Neuron (in vitro differentiated cells): ENCODE data around the gene BMP5.

ENCODE experiments used
- H2AFZ ChIP-seq: one replicate; pipeline ENCODE4 v1.6.1; 2013; ENCODE audit warnings: low read depth, mild to moderate bottlenecking, inconsistent platforms, low read length, moderate library complexity
- H3K27me3 ChIP-seq: one replicate; pipeline ENCODE4 v1.6.1; 2013; ENCODE audit warnings: low read length; ENCODE audit not compliant: insufficient read depth
- H3K36me3 ChIP-seq: one replicate; pipeline ENCODE4 v1.6.1; 2013; ENCODE audit warnings: low read length; ENCODE audit not compliant: insufficient read depth
- H3K4me1 ChIP-seq: one replicate; pipeline ENCODE4 v1.6.1; 2013; ENCODE audit warnings: low read length; ENCODE audit not compliant: insufficient read depth
- H3K4me3 ChIP-seq: 2 replicates; pipeline ENCODE4 v1.5.1; 2013; ENCODE audit warnings: mild to moderate bottlenecking, low read length, moderate library complexity
- H3K9me3 ChIP-seq: one replicate; pipeline ENCODE4 v1.6.1; 2013; ENCODE audit warnings: low read length

Gene BMP5

DNA sequence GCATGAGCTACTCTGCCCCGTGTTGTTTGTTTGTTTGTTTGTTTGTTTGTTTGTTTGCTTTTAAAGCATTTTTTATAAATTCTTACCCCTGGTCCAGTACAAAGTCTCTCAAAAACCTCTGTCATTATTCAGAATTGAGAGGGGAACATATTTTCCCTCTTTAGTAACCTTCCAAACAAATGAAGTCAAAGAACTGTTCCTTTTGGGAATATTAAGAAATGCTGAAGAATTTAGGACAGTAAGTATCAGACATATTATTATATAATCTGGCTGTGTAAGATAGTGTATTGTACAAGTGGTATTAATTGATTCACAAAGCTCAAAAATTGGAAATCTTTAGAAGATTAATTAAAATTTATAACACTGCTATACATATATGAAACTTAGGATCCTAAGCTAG lies 54.7 kb downstream of the BMP5 start:
- Histone ChIP-seq H2AFZ (no peak overlapping the region), H3K4me1 (peaks cover 28% of the 10 kb centered on the region), H3K36me3 (peaks cover 6% of the 10 kb centered on the region), H3K4me3 (no peak overlapping the region), H3K9me3 (peaks cover 2% of the 10 kb centered on the region), H3K27me3 (no peaks in the 10 kb centered on the region)

DNA sequence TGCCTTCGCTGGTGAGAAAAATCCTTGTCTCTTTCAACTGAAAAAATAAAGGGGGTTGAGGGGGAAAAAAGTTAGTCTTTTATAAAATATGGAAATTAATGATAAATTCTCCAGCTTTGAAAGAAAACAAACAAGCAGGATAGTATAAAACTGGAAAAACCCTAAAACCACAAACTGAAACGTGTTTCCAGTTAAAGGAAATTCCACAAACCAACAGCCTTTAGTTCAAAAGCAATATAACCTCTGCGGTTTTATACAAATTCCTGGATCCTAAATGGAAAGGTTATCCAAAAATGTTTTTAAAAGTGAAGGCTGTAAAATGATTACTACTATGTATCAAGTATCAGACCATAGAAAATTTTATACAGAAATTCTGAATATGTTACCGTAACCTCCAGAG lies 55.6 kb downstream of the BMP5 start:
- Histone ChIP-seq H3K9me3 (peaks cover 2% of the 10 kb centered on the region), H3K27me3 (no peaks in the 10 kb centered on the region), H2AFZ (no peak overlapping the region), H3K36me3 (peaks cover 6% of the 10 kb centered on the region), H3K4me1 (peaks cover 19% of the 10 kb centered on the region), H3K4me3 (no peak overlapping the region)

DNA sequence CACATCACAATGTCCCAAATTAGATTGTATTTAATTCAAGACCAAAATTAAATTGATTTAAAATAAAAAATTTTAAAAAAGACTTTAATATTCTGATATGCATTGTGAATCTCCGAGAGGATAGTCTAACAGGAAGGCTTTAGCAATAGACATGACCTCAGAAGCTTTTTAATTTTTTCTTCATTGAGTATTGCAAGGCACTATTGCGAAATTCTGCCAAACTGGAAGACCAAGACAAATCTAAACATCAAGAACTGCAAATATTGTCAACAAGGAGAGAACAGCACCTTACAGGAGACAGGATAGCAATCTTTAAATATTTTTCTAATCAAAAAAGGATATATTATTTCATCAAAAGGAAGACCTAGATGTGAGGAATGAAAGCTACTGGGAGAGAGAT lies 56.9 kb downstream of the BMP5 start:
- peaks cover 6% of the 10 kb centered on the region for H3K36me3 ChIP-seq
- H2AFZ ChIP-seq = no peak overlapping the region
- H3K27me3 ChIP-seq = no peaks in the 10 kb centered on the region
- H3K9me3 ChIP-seq = peaks cover 2% of the 10 kb centered on the region
- H3K4me3 ChIP-seq = no peak overlapping the region
- peaks cover 7% of the 10 kb centered on the region for H3K4me1 ChIP-seq

DNA sequence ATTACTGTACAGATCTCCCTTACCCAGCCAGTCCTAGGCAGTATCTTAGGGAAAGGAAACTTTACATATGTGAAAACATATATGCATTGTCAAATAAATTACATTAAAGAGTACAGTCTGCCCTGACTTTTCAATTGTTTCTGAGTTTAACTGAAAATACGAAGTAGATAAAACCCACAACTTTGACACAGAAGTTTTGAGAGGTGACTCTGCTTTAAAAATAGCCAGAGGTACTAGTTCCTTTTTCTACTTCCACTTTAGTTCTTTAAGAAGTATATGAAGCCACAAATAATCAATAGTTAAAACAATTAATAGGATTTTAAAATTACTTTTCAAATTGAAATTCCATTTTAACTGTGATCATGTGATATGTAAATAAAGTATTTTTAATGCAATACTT lies 62.9 kb downstream of the BMP5 start:
- Histone ChIP-seq H3K4me1 (no peaks in the 10 kb centered on the region), H2AFZ (no peak overlapping the region), H3K36me3 (no peaks in the 10 kb centered on the region), H3K27me3 (no peaks in the 10 kb centered on the region), H3K9me3 (peaks cover 5% of the 10 kb centered on the region), H3K4me3 (no peak overlapping the region)

DNA sequence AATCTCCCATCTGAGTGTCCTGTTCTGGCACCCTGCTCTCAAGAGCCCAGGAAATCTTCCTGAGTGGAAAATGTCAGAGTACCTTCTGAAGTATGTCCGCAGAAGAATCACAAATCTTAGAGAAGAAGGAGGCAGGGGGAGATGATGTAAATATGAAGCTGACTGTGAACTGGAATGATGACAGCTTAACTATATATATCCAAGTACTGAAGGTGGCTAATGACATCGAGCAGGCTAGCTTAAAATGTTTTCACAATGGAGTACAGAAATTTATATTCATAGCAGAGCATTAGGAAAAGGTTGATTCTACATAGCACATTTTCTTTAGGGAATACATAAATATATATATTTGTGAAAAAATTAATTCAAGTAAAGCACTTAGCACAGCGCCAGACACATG lies 64.3 kb downstream of the BMP5 start:
- Histone ChIP-seq H3K27me3 (no peaks in the 10 kb centered on the region), H3K4me1 (no peaks in the 10 kb centered on the region), H3K9me3 (peaks cover 7% of the 10 kb centered on the region), H3K36me3 (no peaks in the 10 kb centered on the region), H3K4me3 (no peak overlapping the region), H2AFZ (no peak overlapping the region)

DNA sequence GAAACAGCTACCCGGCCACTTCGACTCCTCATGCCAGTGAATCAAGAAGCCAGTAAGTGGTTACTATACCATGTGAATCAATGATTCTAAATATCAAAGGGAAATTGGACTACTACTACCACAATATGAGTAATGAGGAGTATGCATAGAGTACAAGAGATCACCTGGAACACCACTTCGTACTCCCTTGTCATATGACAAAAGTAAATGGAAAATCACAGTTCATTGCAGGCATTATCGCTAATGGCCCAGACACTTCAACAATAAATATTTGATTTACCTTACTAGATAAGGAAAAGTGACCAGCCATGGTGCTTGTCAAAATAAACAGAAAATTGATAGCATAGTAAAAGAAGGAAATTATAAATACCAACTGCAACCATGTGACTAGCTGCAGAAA lies 73.1 kb downstream of the BMP5 start:
- Histone ChIP-seq H2AFZ (no peak overlapping the region), H3K27me3 (no peaks in the 10 kb centered on the region), H3K4me1 (no peaks in the 10 kb centered on the region), H3K4me3 (no peak overlapping the region), H3K9me3 (peaks cover 2% of the 10 kb centered on the region), H3K36me3 (peaks cover 3% of the 10 kb centered on the region)

DNA sequence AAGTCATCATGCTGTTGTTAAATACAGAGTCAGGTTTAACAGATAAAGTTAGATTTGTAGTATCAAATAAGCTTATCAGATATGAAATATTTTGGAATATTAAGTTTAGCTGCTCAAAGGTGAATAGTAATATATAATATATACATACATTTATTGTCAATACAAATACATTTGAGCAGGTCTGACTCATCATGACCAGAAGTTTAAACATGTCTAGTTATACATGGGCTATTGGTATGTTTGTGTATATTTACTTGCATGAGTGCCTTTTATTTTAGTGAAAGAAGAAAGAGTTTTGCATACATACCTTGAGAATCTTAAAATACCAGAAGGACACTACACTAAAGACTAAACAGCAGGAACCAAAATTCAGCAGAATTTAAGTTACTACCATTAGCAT lies 76.8 kb downstream of the BMP5 start:
- Histone ChIP-seq H3K4me3 (no peak overlapping the region), H2AFZ (no peak overlapping the region), H3K36me3 (peaks cover 4% of the 10 kb centered on the region), H3K9me3 (no peaks in the 10 kb centered on the region), H3K4me1 (no peaks in the 10 kb centered on the region), H3K27me3 (no peaks in the 10 kb centered on the region)

DNA sequence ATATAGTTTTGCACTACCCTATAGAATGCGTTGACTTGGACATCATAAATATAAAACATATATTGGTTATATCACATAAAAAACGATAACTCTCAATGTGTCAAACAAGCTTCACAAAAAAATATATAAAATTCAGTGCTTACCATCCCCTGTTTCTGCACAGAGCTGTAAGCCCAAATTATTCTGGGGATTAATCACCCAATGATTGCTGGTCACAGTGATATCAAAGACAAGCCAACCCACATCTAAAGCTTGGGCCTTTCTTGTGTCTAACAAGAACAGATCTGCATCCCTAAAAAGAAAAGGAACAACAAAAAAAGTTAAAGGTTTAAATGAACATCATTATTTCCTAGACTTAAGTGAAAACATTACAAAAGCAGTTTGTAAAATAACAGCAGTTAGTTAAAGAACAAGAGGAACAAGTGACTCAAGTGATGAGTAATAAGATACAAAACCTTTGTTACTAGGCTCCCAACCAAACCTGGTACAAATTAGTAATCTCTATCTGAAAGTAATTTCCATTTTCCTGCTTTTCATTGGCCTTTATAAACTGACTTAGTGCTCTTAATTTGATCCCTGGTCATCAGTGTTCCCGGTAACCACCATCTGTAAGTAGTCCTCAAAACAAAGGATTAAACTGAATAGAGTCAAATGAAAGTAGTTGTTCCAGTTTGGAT lies 81.1 kb downstream of the BMP5 start:
- no peak overlapping the region for H3K4me3 ChIP-seq
- peaks cover 11% of the 10 kb centered on the region for H3K36me3 ChIP-seq
- no peak overlapping the region for H2AFZ ChIP-seq
- H3K27me3 ChIP-seq = no peaks in the 10 kb centered on the region
- H3K4me1 ChIP-seq = no peaks in the 10 kb centered on the region
- peaks cover 2% of the 10 kb centered on the region for H3K9me3 ChIP-seq

DNA sequence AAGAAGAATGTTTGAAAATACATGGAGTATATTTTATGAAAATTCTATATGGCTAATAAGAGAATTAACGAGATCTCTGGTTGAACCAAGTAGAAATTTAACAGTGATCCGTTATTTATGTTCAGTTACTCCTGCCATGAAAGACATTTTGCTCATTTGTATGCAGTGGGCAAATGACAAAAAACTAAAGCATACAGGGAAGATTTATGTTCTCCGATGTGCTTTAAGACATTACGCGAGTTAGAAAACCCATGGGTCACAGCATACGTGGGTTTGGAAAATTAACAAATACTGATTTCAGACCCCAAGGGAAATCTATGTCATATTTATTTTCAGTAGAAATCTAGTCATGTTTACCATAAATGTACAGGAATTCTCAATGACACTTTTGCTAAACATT lies 90.1 kb downstream of the BMP5 start:
- Histone ChIP-seq H3K4me3 (no peak overlapping the region), H3K36me3 (no peaks in the 10 kb centered on the region), H2AFZ (no peak overlapping the region), H3K9me3 (no peaks in the 10 kb centered on the region), H3K27me3 (no peaks in the 10 kb centered on the region), H3K4me1 (peaks cover 15% of the 10 kb centered on the region)

DNA sequence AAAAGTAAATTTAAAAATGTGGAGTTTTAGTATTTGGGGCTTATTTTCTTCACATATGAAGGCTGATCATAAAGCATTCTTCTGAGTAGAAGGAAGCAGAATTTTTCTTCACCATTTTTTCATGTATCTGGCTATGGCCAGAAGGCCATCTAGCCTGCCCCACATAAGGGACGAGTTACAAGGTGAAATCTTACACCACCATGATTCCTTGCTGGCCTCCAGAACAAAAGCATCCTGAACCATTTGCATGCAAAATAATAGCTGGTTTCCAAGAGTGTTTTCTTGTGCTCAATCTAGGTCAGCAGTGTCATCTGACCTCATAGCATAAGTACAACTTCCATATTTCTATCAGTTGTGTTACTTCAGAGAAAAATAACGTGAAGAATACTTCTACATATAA lies 93.1 kb downstream of the BMP5 start:
- H3K36me3 ChIP-seq = no peaks in the 10 kb centered on the region
- H3K9me3 ChIP-seq = no peaks in the 10 kb centered on the region
- no peak overlapping the region for H2AFZ ChIP-seq
- peaks cover 15% of the 10 kb centered on the region for H3K4me1 ChIP-seq
- no peak overlapping the region for H3K4me3 ChIP-seq
- H3K27me3 ChIP-seq = no peaks in the 10 kb centered on the region

DNA sequence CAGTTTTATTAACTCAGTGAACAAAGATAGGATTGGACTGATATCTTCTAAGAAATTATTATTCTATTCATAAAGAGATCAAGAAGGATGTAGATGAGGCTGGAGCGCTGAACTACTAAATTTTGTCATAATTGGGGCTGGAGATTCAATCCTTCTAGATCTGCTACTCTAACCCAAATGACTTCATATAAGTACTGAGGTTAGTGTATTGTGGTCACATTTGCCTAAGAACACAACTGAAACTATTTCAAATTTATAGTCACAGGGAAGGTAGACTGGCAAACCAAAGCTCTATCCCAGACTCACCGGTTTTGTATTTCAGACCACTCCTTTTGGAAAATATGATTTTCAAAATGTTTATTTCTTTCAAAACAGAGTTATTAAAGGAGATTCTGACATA lies 96.7 kb downstream of the BMP5 start:
- Histone ChIP-seq H3K36me3 (peaks cover 2% of the 10 kb centered on the region), H2AFZ (no peak overlapping the region)

DNA sequence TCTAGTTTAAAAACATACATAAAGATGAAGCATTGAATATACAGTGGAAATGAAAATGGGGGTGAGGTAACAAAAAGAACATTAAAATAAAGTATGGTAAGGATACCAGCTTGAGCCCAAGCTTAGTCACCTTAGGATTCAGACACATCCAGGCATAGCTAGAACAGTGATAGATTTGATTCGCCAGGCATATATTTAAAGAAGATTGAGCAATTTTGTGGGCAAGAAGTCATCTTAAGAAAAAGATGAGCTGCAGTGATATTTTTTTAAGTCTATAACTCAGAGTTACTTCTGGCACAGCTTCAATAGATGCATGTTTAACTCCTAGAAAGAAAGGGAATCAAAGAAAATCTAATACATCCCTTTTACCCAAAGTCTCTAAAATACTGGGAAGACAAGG lies 97.9 kb downstream of the BMP5 start:
- Histone ChIP-seq H3K4me3 (no peak overlapping the region), H3K27me3 (no peaks in the 10 kb centered on the region), H3K36me3 (peaks cover 6% of the 10 kb centered on the region), H3K9me3 (no peaks in the 10 kb centered on the region), H3K4me1 (peaks cover 6% of the 10 kb centered on the region), H2AFZ (no peak overlapping the region)

More for the DNA sequence above, 96.7 kb downstream of the BMP5 start:
- Histone ChIP-seq H3K9me3 (no peaks in the 10 kb centered on the region), H3K4me3 (no peak overlapping the region), H3K27me3 (no peaks in the 10 kb centered on the region), H3K4me1 (peaks cover 15% of the 10 kb centered on the region)

DNA sequence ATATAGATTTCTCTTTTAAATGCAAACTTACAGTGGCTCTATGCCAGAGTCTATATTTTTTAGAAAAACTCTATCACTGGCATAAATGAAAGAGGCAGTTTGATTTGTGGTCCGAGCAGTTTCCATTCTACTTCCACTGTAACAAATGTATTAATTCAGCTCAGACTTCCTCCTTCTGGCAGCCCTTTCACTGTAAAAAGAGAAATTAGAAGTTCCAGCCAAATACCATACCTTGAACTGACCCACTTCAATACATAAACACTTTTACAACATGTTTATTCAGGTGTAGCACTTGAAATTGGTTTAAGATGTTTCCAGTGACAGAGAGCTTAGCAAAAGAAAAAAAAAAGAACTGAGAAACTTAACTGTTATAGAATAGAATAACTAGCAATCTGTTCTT lies 99.3 kb downstream of the BMP5 start:
- Histone ChIP-seq H3K4me3 (no peak overlapping the region), H3K9me3 (no peaks in the 10 kb centered on the region), H3K36me3 (peaks cover 8% of the 10 kb centered on the region), H3K4me1 (no peaks in the 10 kb centered on the region), H3K27me3 (no peaks in the 10 kb centered on the region), H2AFZ (no peak overlapping the region)

DNA sequence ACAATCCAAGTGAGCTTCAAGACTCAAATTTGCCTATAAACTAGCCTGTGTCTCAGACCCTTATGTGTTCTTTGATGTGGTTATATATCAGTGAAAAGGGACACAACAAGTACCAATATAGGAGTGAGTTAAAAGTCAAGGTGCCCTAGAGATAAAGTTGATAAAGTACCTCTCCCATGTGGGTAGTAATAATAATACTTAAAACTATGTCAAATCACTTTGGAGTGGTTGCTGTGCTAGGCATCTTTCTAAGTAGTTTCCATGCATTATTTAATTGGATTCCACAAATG lies 100.4 kb downstream of the BMP5 start:
- H3K4me1 ChIP-seq = no peaks in the 10 kb centered on the region
- peaks cover 18% of the 10 kb centered on the region for H3K36me3 ChIP-seq
- H3K9me3 ChIP-seq = no peaks in the 10 kb centered on the region
- H3K27me3 ChIP-seq = no peaks in the 10 kb centered on the region
- H3K4me3 ChIP-seq = no peak overlapping the region
- no peak overlapping the region for H2AFZ ChIP-seq
